ENCODE data around the gene CDH1.

The CDH1 gene

DNA sequence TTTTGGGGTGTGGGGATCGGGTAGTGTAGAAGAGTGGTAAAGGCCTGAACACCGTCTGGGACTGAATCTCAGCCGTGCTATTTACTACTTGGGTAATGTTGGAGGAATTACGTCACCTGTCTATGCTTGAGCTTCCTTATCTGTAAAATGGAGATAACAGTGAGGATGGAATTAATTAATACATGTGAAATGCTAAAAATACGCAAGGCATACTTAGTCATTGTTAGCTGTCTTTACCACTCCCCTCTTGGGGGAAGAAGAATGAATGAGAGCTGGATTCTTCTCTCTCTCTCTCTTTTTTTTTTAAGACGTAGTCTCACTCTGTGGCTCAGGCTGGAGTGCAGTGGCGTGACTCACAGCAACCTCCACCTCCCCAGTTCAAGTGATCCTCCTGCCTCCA, 65.1 kb downstream of the CDH1 start:
- Histone ChIP-seq H3K79me2 (ENCODE audit: insufficient read depth, low read length) (no peaks in the 10 kb centered on the region), H3K4me3 (ENCODE audit: low read length, poor library complexity, severe bottlenecking) (no peak overlapping the region), H3K9me3 (ENCODE audit: insufficient read depth, low read depth, low read length) (no peaks in the 10 kb centered on the region), H3K27me3 (ENCODE audit: insufficient read depth, low read length, poor library complexity, severe bottlenecking) (no peaks in the 10 kb centered on the region), H3F3A (ENCODE audit: low read depth) (no peaks in the 10 kb centered on the region), H3K9me2 (replicated peaks; ENCODE audit: low read depth, low read length) (no peaks in the 10 kb centered on the region), H3K4me1 (ENCODE audit: insufficient read depth, low read length, poor library complexity, severe bottlenecking) (no peaks in the 10 kb centered on the region), H4K20me1 (ENCODE audit: insufficient read depth, low read length, poor library complexity, severe bottlenecking) (no peaks in the 10 kb centered on the region), H3K4me2 (ENCODE audit: low read depth, low read length, poor library complexity, severe bottlenecking) (no peak overlapping the region), H2AFZ (ENCODE audit: low read length) (no peak overlapping the region), H3K9ac (ENCODE audit: low read depth, low read length, poor library complexity, severe bottlenecking) (no peak overlapping the region), H3K36me3 (ENCODE audit: insufficient read depth, low read length) (no peaks in the 10 kb centered on the region)
- no peak for TF ChIP-seq EZH2phosphoT487 (IDR thresholded peaks at IDR 0.05; ENCODE audit: borderline replicate concordance)
- TF ChIP-seq, protein P1, sequence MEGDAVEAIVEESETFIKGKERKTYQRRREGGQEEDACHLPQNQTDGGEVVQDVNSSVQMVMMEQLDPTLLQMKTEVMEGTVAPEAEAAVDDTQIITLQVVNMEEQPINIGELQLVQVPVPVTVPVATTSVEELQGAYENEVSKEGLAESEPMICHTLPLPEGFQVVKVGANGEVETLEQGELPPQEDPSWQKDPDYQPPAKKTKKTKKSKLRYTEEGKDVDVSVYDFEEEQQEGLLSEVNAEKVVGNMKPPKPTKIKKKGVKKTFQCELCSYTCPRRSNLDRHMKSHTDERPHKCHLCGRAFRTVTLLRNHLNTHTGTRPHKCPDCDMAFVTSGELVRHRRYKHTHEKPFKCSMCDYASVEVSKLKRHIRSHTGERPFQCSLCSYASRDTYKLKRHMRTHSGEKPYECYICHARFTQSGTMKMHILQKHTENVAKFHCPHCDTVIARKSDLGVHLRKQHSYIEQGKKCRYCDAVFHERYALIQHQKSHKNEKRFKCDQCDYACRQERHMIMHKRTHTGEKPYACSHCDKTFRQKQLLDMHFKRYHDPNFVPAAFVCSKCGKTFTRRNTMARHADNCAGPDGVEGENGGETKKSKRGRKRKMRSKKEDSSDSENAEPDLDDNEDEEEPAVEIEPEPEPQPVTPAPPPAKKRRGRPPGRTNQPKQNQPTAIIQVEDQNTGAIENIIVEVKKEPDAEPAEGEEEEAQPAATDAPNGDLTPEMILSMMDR (conservative IDR thresholded peaks at IDR 0.05; ENCODE audit: low read length): no peak

DNA sequence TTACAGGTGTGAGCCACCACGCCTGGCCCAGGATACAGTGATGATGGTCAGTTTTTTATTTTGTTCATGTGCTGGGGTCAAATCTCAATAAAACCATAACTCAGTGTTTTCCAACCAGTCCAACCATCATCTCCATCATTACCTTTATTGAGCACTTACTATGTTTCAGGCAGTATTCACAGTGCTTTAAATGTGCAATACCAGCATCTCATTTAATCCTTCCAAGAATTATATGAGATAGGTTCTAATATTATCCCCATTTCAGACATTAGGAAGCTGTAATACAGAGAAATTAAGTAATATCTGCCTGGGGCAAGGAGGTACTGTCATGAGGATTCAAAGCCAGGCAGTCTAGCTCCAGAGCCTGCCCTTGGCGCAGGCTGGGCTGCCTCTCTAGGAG, 69.3 kb downstream of the CDH1 start:
- H3K4me2 ChIP-seq (ENCODE audit: low read depth, low read length, poor library complexity, severe bottlenecking): no peak overlapping the region
- no peak overlapping the region for H3K9ac ChIP-seq (ENCODE audit: low read depth, low read length, poor library complexity, severe bottlenecking)
- H3K9me2 ChIP-seq (replicated peaks; ENCODE audit: low read depth, low read length): no peaks in the 10 kb centered on the region
- H3K79me2 ChIP-seq (ENCODE audit: insufficient read depth, low read length): no peaks in the 10 kb centered on the region
- H3F3A ChIP-seq (ENCODE audit: low read depth): no peaks in the 10 kb centered on the region
- no peaks in the 10 kb centered on the region for H4K20me1 ChIP-seq (ENCODE audit: insufficient read depth, low read length, poor library complexity, severe bottlenecking)
- H3K27me3 ChIP-seq (ENCODE audit: insufficient read depth, low read length, poor library complexity, severe bottlenecking): no peaks in the 10 kb centered on the region
- H2AFZ ChIP-seq (ENCODE audit: low read length): no peak overlapping the region
- no peak for TF ChIP-seq EZH2phosphoT487 (IDR thresholded peaks at IDR 0.05; ENCODE audit: borderline replicate concordance)
- TF ChIP-seq, protein P1 (conservative IDR thresholded peaks at IDR 0.05; ENCODE audit: low read length): no peak
- H3K9me3 ChIP-seq (ENCODE audit: insufficient read depth, low read depth, low read length): no peaks in the 10 kb centered on the region
- no peaks in the 10 kb centered on the region for H3K4me1 ChIP-seq (ENCODE audit: insufficient read depth, low read length, poor library complexity, severe bottlenecking)
- no peaks in the 10 kb centered on the region for H3K36me3 ChIP-seq (ENCODE audit: insufficient read depth, low read length)
- no peak overlapping the region for H3K4me3 ChIP-seq (ENCODE audit: low read length, poor library complexity, severe bottlenecking)

DNA sequence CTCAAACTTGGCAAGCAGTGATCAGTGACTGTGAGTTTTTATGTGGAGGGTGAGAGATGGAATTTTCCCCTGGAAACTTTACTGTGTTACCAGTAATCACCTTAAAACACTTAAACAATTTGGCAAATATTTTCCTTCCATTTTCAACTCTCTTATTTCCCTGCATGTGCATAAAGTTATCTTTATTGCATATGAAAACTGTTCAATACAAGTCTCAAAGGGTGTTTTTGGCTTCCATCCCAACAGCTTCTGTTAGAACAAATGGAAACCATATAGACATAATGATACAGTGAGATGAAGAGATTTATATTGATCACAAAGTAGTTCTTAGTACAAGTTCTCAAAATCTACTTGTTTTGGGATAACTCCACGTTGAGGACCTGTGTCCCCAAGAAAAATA, 69.9 kb downstream of the CDH1 start:
- no peaks in the 10 kb centered on the region for H3K27me3 ChIP-seq (ENCODE audit: insufficient read depth, low read length, poor library complexity, severe bottlenecking)
- no peaks in the 10 kb centered on the region for H3F3A ChIP-seq (ENCODE audit: low read depth)
- H3K4me3 ChIP-seq (ENCODE audit: low read length, poor library complexity, severe bottlenecking): no peak overlapping the region
- H3K9me2 ChIP-seq (replicated peaks; ENCODE audit: low read depth, low read length): no peaks in the 10 kb centered on the region
- H4K20me1 ChIP-seq (ENCODE audit: insufficient read depth, low read length, poor library complexity, severe bottlenecking): no peaks in the 10 kb centered on the region
- H3K36me3 ChIP-seq (ENCODE audit: insufficient read depth, low read length): no peaks in the 10 kb centered on the region
- no peak overlapping the region for H3K4me2 ChIP-seq (ENCODE audit: low read depth, low read length, poor library complexity, severe bottlenecking)
- H2AFZ ChIP-seq (ENCODE audit: low read length): no peak overlapping the region
- H3K79me2 ChIP-seq (ENCODE audit: insufficient read depth, low read length): no peaks in the 10 kb centered on the region
- H3K4me1 ChIP-seq (ENCODE audit: insufficient read depth, low read length, poor library complexity, severe bottlenecking): no peaks in the 10 kb centered on the region
- H3K9me3 ChIP-seq (ENCODE audit: insufficient read depth, low read depth, low read length): no peaks in the 10 kb centered on the region
- no peak overlapping the region for H3K9ac ChIP-seq (ENCODE audit: low read depth, low read length, poor library complexity, severe bottlenecking)
- TF ChIP-seq, protein P1 (conservative IDR thresholded peaks at IDR 0.05; ENCODE audit: low read length): no peak
- no peak for TF ChIP-seq EZH2phosphoT487 (IDR thresholded peaks at IDR 0.05; ENCODE audit: borderline replicate concordance)

Data from Loucy (cell line).